TTC549 (cell line): ENCODE results near the gene NCKAP5.
"Not testable (repeated sequence)": the region's sequence is repeated elsewhere in the genome, so short reads cannot be mapped to it uniquely, and the experiment has no call there.

Source experiments
- FAIRE-seq: peaks from 2 replicates; lab custom pipeline; 2012; peaks lifted over from hg19 to GRCh38; lab: Jason Lieb, UNC

The NCKAP5 gene

GRCh38 chr2:133497270-133497893, 70.9 kb downstream of the NCKAP5 start:
- no peak for FAIRE-seq

DNA sequence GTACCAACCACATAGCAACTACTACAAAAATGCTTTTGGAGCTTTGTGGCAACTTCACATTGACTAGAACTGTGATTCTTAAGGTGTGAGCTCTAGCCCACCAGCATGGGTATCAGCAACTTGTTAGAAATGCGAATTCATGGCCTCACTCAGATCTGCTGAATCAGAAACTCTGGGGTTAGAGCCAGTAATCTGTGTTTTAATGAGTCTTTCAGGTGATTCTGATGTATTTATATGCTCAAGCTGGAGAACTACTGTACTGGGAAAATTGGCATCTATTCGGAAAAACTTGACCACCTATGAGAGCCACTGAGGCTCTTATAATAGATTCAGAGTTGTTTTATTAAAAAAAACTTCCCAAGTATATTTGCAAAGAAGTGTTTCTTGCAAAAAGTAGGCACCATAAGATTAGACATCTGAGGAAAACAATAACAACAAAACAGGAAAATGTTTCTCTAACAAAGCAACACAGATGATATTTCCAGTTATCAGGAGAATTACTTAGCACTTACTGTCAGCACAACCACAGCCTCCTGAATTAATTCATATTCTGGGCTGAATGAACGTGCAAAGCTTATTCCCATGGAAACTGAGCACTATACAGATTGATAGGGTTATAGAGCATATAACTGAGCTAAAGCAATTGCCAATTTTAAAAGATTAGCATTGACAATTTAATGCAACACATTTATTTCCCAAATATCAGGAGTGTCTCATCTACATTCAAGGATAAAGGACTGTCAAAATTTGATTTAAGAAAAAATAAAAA, 71.6 kb downstream of the NCKAP5 start:
- no peak for FAIRE-seq

- FAIRE-seq: no peak
Observed at GRCh38 chr2:133495226-133495625, 73.0 kb downstream of the NCKAP5 start.

DNA sequence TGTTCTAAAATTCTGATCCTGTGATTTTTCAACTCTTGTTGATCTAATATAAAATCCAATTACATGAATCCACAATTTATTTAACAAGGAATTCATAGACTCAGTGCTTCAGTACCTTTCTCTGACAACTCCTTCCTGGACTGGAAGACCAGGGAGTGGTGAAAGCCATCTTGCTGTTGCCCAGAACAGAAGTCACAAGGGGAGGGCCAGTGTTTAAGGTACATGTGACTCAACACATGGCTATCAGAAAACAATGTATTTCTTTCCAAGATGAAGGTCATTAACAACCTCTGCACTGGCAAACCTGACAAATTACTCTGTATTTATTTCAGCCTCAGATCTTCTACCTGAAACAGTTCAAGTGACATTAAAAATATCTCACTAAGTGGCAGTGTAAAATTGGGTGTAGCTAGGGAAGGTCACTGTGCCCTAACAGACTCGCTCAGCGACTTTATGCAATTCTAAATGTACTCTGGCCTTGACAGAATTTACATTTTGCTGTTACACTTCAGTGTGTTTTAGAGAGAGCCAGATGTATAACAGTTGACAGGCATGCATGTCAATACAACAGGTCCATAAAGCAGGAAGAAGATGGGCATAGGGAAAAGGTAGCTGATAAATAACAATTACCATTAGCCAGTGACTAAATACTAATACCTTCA, 75.4 kb downstream of the NCKAP5 start:
- FAIRE-seq: no peak

DNA sequence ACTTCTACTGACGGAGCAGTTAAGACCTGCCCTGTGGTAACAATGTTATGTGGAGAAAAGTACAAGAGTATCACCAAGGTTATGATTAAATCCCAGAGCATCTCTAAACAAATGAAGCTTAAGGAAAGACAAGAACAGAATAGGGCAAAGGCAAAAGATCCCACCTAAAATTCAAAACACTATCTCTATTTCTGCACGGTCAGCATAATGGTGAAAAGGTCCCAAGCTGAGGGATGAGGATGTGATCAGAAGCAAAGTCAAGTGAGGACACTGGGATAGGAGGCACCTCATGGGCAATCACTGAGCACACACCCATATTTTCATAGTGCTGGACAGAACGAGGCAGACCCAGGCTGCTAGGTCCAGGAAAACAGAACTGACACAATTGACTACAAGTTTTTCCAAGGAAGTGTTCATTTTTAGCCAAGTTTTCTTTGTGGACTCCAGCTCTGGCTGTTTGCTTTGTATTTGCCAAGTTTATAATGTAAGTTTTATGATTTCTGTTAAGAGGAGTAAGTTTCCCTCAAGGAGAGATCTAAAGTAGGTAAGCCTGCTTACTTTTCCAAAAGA, 77.8 kb downstream of the NCKAP5 start:
- FAIRE-seq: no peak

DNA sequence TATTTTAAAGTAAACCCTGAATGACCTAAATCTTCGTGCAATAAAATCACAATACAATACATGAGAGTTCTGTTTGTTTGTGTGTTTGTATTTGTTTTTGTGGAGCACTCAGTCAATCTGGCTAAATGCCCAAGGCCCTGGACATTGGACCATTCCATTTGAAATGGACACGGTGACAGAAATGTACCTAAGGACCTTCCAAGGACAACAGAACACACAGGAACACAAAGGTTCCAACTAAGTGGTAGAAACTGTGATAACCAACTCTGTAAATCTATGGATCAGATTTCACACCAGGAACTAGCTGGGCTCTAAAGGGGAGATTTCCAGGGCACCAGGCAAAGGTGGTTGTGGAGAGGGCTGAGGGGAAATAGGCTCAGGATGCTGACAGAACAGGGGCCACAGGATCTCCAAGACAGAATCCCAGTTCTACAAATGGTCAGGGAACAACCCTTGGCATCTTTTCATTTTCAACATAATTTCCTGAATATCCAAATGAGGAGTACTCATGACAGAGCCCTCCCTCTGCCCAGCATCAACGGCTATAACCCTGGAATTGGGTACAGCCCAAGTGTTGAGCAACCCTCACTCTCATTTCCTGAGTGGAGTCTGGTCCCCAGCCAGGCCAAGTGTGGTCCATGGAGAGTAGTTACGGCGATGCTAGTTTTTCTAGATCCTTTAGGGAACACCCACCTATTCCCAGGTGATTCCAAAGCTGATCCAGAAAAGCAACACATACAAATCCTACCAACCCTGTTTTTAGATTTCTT, 78.4 kb downstream of the NCKAP5 start:
- FAIRE-seq: no peak

- FAIRE-seq: no peak
Observed at GRCh38 chr2:133489146-133489545, 79.1 kb downstream of the NCKAP5 start.

- FAIRE-seq: no peak
Observed at GRCh38 chr2:133486771-133487191, 81.5 kb downstream of the NCKAP5 start.

GRCh38 chr2:133485868-133486267, 82.4 kb downstream of the NCKAP5 start:
- no peak for FAIRE-seq

DNA sequence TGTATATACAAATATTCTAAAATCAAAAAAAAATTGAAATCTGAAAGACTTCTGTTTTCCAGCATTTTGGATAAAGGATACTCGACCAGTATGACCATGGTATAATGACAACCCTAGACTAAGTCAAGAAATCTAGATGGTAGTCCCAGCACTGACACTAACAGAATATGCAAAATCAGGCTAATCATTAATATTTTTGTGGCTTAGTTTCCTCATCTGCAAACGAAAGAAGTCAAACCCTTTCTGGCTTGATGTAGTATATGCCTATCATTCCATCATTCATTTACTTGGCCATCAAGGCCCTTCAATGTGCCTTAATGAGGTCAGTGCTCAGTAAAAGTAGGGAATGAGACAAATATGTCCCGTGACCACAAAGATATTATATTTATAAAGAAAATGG, 83.5 kb downstream of the NCKAP5 start:
- no peak for FAIRE-seq

GRCh38 chr2:133484106-133484505, 84.2 kb downstream of the NCKAP5 start:
- FAIRE-seq: no peak

- FAIRE-seq: no peak
Observed at GRCh38 chr2:133483181-133483580, 85.1 kb downstream of the NCKAP5 start.

DNA sequence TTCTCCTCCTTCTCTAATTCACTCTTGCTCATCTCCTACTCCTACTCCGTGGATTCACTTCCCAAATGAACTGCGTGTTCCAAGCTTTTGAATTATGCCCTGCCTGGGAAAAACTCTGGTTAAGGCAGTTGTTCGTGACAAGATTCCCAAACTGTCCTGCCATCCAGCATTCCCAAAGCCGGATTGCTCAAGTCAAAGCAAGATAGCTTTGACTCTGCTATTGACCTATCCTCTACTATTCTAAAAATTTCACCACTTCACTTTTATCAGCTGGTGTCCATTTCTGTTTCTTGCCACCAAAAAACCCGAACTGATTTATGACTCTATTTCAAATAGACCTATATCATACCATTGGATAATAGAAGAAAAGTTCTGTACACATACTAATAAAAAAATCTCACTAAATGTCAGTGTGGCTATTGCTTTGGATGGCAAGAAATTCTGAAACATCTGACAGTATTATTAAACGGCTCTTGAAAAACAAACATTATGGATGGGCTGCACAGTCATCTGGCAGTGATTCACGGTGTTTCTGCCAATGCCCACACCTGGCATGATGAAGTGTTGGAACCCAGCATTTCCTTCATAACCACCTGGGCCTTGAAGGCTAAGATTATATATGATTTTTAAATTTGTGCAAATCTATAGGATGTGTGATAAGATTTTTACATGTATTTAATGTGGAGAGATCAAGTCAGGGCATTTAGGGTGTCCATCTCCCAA, 87.4 kb downstream of the NCKAP5 start:
- no peak for FAIRE-seq

- no peak for FAIRE-seq
Observed at GRCh38 chr2:133477616-133477990, 90.7 kb downstream of the NCKAP5 start.

- FAIRE-seq: no peak
Observed at GRCh38 chr2:133476931-133477615, 91.2 kb downstream of the NCKAP5 start.

DNA sequence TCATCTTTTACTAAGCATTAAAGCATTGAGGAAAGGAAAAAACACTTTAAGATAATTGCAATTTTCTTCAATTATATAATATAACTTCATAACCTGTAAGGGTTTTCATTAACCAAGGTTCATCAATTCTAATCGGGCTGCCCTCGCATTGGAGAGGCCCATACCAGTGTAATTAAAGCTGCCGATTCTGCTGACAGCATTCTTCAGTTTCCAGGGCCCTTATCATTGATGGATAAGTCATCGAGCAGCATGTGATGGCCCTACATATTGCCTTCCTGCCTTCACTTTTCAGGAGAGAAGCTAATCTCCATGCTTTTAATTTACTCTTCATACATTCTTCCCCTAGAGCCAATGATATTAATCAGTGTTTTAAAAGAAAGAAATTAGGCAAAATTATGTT, 92.0 kb downstream of the NCKAP5 start:
- no peak for FAIRE-seq

- no peak for FAIRE-seq
Observed at GRCh38 chr2:133475610-133476009, 92.7 kb downstream of the NCKAP5 start.

DNA sequence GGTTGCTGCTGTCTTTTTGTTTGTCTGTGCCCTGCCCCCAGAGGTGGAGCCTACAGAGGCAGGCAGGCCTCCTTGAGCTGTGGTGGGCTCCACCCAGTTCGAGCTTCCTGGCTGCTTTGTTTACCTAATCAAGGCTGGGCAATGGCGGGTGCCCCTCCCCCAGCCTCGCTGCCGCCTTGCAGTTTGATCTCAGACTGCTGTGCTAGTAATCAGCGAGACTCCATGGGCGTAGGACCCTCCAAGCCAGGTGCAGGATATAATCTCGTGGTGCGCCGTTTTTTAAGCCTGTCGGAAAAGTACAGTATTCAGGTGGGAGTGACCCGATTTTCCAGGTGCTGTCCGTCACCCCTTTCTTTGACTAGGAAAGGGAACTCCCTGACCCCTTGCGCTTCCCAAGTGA, 97.8 kb downstream of the NCKAP5 start:
- FAIRE-seq: not testable (repeated sequence)

GRCh38 chr2:133462811-133463210, 105.5 kb downstream of the NCKAP5 start:
- no peak for FAIRE-seq

DNA sequence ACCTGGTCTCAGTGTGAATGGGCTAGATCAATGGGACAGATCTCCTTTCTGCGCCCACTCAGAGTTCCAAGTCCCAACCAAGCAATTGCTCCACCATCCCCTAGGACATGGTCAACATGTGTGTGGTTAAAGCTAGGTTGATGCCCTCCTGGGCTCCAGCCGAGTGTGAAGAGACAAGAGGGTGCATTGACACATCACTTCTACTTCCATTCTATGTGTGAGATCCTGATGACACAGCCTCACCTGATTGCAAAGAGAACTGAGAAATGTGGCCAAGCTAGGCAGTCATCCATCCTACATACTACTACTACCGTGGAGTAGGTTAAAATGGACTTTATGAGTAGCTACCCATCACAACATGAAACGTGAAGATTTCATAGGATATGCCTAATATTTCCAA, 106.8 kb downstream of the NCKAP5 start:
- no peak for FAIRE-seq

DNA sequence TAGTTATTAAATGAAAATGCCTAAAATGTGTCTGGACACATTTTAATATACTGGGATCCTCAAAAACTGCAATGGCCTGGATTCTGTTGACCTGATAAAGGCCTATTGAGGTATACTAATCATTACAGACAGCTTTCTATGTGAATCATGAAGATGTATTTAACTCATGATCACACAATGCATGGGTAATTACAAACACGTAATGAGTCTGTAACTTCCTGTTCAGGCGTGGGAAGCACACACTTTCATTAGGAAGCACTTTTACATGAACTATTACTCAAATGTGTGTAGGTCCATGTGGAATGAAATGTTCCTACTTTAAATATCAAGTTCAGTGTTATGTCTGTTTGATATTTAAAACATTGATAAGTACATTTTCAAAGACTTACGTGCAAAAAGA, 108.7 kb downstream of the NCKAP5 start:
- FAIRE-seq: no peak
